ENCODE data around the gene PHEX. TPM values are rescaled to one million over a fixed set of nuclear protein-coding genes. Genes with fewer than 3 reads are reported as not detected.

Gene PHEX
- total RNA-seq, 2 donors from 2014 or later, result 0.19 to 1.9 TPM

Other genes starting within 250 kb of the PHEX start
- gene MBTPS2, start 192.7 kb upstream of the PHEX start, total RNA-seq, result 1 to 10 TPM; 2.6 to 3.2 TPM
- gene YY2, start 176.3 kb upstream of the PHEX start, total RNA-seq, result under 1 TPM; 0.39 to 0.56 TPM
- 100 to 1,000 TPM; 102 to 109 TPM for gene SMS, start 91.6 kb upstream of the PHEX start, total RNA-seq
- gene CBLL2, start 240.6 kb downstream of the PHEX start, total RNA-seq, result not detected